H9 (cell line): Measurements from ENCODE around the gene GPN2. TPM values are rescaled to one million over a fixed set of nuclear protein-coding genes. Genes with fewer than 3 reads are reported as not detected.

ENCODE experiments used
- DNase-seq: peaks from one replicate; pipeline ENCODE4 v3.0.0-alpha.2; 2017
- H2AFZ ChIP-seq: one replicate; pipeline ENCODE4 v1.6.1; 2013; ENCODE audit warnings: mild to moderate bottlenecking, low read length, control low read depth, moderate library complexity
- H2AK5ac ChIP-seq: 2 replicates; pipeline ENCODE4 v1.6.1; 2013; ENCODE audit warnings: low read length, control low read depth, mixed read lengths; ENCODE audit not compliant: insufficient read length
- H2BK120ac ChIP-seq: one replicate; pipeline ENCODE4 v1.6.1; 2013; ENCODE audit warnings: low read depth, mild to moderate bottlenecking, low read length, control low read depth, inconsistent platforms; ENCODE audit not compliant: poor library complexity, severe bottlenecking
- H2BK12ac ChIP-seq: 2 replicates; pipeline ENCODE4 v1.6.1; 2013; ENCODE audit warnings: low read length, control low read depth, mixed read lengths, low read depth; ENCODE audit not compliant: insufficient read length
- H2BK15ac ChIP-seq: 2 replicates; pipeline ENCODE4 v1.6.1; 2013; ENCODE audit warnings: low read depth, low read length, control low read depth
- H2BK20ac ChIP-seq: one replicate; pipeline ENCODE4 v1.6.1; 2013; ENCODE audit warnings: low read depth, mild to moderate bottlenecking, low read length, control low read depth, inconsistent platforms; ENCODE audit not compliant: poor library complexity, severe bottlenecking
- H2BK5ac ChIP-seq: 2 replicates; pipeline ENCODE4 v1.6.1; 2013; ENCODE audit warnings: low read length, control low read depth, mixed read lengths; ENCODE audit not compliant: insufficient read length
- H3K14ac ChIP-seq: 2 replicates; pipeline ENCODE4 v1.6.1; 2013; ENCODE audit warnings: low read length, control low read depth; ENCODE audit not compliant: insufficient read depth
- H3K18ac ChIP-seq: 2 replicates; pipeline ENCODE4 v1.6.1; 2013; ENCODE audit warnings: low read depth, mild to moderate bottlenecking, mixed read lengths, low read length, control low read depth; ENCODE audit not compliant: insufficient read length
- H3K23ac ChIP-seq: 2 replicates; pipeline ENCODE4 v1.6.1; 2013; ENCODE audit warnings: low read length, control low read depth, mixed read lengths, low read depth; ENCODE audit not compliant: insufficient read length
- H3K23me2 ChIP-seq: 2 replicates; pipeline ENCODE4 v1.6.1; 2013; ENCODE audit warnings: low read depth, mild to moderate bottlenecking, mixed read lengths, low read length, control low read depth; ENCODE audit not compliant: insufficient read length, poor library complexity, severe bottlenecking
- H3K27ac ChIP-seq: 2 replicates; pipeline ENCODE4 v1.5.1; 2013; ENCODE audit warnings: low read length, control low read depth, mixed read lengths, low read depth; ENCODE audit not compliant: insufficient read length
- H3K27me3 ChIP-seq: 2 replicates; pipeline ENCODE4 v1.6.1; 2013; ENCODE audit warnings: low read length, control low read depth, inconsistent platforms; ENCODE audit not compliant: insufficient read depth
- H3K4ac ChIP-seq: 2 replicates; pipeline ENCODE4 v1.6.1; 2013; ENCODE audit warnings: low read depth, mild to moderate bottlenecking, control low read depth, inconsistent platforms, low read length, moderate library complexity
- H3K4me1 ChIP-seq: 2 replicates; pipeline ENCODE4 v1.6.1; 2013; ENCODE audit warnings: low read length, control low read depth, inconsistent platforms; ENCODE audit not compliant: insufficient read depth
- H3K4me2 ChIP-seq: 2 replicates; pipeline ENCODE4 v1.6.1; 2013; ENCODE audit warnings: low read length, control low read depth, mixed read lengths; ENCODE audit not compliant: insufficient read length, insufficient read depth
- H3K56ac ChIP-seq: 2 replicates; pipeline ENCODE4 v1.6.1; 2013; ENCODE audit warnings: low read depth, mild to moderate bottlenecking, mixed read lengths, low read length, control low read depth; ENCODE audit not compliant: insufficient read length
- H3K79me1 ChIP-seq: 2 replicates; pipeline ENCODE4 v1.6.1; 2013; ENCODE audit warnings: low read depth, mild to moderate bottlenecking, moderate library complexity, low read length, control low read depth, inconsistent platforms; ENCODE audit not compliant: insufficient read depth, poor library complexity, severe bottlenecking
- H3K79me2 ChIP-seq: 2 replicates; pipeline ENCODE4 v1.6.1; 2013; ENCODE audit warnings: low read length, control low read depth, inconsistent platforms; ENCODE audit not compliant: insufficient read depth
- H3K9ac ChIP-seq: 2 replicates; pipeline ENCODE4 v1.6.1; 2013; ENCODE audit warnings: low read length, control low read depth, mixed read lengths; ENCODE audit not compliant: insufficient read length; ENCODE audit errors: extremely low read depth
- H3K9me3 ChIP-seq: one replicate; pipeline ENCODE4 v1.6.1; 2013; ENCODE audit warnings: low read depth, low read length, inconsistent platforms; ENCODE audit not compliant: control insufficient read depth
- H3T11ph ChIP-seq: one replicate; pipeline ENCODE4 v1.6.1; 2013; ENCODE audit warnings: mild to moderate bottlenecking, low read length, control low read depth, inconsistent platforms
- H4K20me1 ChIP-seq: one replicate; pipeline ENCODE4 v1.6.1; 2013; ENCODE audit not compliant: control insufficient read depth, insufficient read length, insufficient read depth
- H4K5ac ChIP-seq: 2 replicates; pipeline ENCODE4 v1.6.1; 2013; ENCODE audit warnings: low read depth, mild to moderate bottlenecking, mixed read lengths, low read length, control low read depth; ENCODE audit not compliant: insufficient read length
- H4K8ac ChIP-seq: replicated peaks from 2 replicates; pipeline ENCODE4 v1.6.1; 2013; ENCODE audit warnings: low read length, control low read depth, mixed read lengths, low read depth; ENCODE audit not compliant: insufficient read length
- H4K91ac ChIP-seq: 2 replicates; pipeline ENCODE4 v1.6.1; 2013; ENCODE audit warnings: low read depth, mild to moderate bottlenecking, moderate library complexity, mixed read lengths, low read length, control low read depth; ENCODE audit not compliant: insufficient read length
- H3K27ac Mint-ChIP-seq, 3 experiments: 2 replicates in 2 of 3; 3 replicates in 1 of 3; pipeline ENCODE4 v1.8.0; 2020 to 2021; ENCODE audit warnings: mixed read lengths in 3 of 3, mild to moderate bottlenecking in 1 of 3, moderate library complexity in 1 of 3
- H3K27me3 Mint-ChIP-seq: 2 replicates; pipeline ENCODE4 v1.8.0; 2021; ENCODE audit warnings: low read depth, mild to moderate bottlenecking, moderate library complexity, mixed read lengths
- H3K36me3 Mint-ChIP-seq, 3 experiments: 2 replicates in 2 of 3; 3 replicates in 1 of 3; pipeline ENCODE4 v1.8.0; 2020 to 2021; ENCODE audit warnings: low read depth in 3 of 3, mixed read lengths in 3 of 3; ENCODE audit not compliant: insufficient read depth in 1 of 3
- H3K4me1 Mint-ChIP-seq, 2 experiments: 2 replicates each; pipeline ENCODE4 v1.8.0; 2020; ENCODE audit warnings: mixed read lengths in 2 of 2
- H3K4me3 Mint-ChIP-seq, 2 experiments: 2 replicates in 1 of 2; 3 replicates in 1 of 2; pipeline ENCODE4 v1.8.0; 2020 to 2021; ENCODE audit warnings: mild to moderate bottlenecking in 2 of 2, mixed read lengths in 2 of 2, moderate library complexity in 1 of 2
- H3K9me3 Mint-ChIP-seq, 2 experiments: 2 replicates in 1 of 2; 3 replicates in 1 of 2; pipeline ENCODE4 v1.8.0; 2020; ENCODE audit warnings: mild to moderate bottlenecking in 2 of 2, mixed read lengths in 2 of 2, moderate library complexity in 1 of 2
- WGBS: extraction: QIAGEN DNeasy Blood & Tissue Kit; methylation state at CpG from one replicate; pipeline ENCODE4 v1.1.7; 2013; ENCODE audit warnings: missing lambda C conversion rate, low lambda C conversion rate, mixed read lengths; ENCODE audit not compliant: insufficient read length; ENCODE audit errors: extremely low coverage; 5-methylcytosine and 5-hydroxymethylcytosine counted together
- total RNA-seq: library from RNA; stranded (reverse); gene quantifications from 2 replicates; pipeline ENCODE4 v1.2.1, GENCODE V29; 2021
- TF ChIP-seq, protein P1 (sequence below): fragments of 200-600 bp; sonication (generic); conservative IDR thresholded peaks from 3 replicates; pipeline ENCODE4 v1.8.0; 2021; ENCODE audit warnings: antibody characterized with exemption, mild to moderate bottlenecking

GPN2 gene
- total RNA-seq, 1 experiment from 2014 or later, result 47.8 TPM

DNA sequence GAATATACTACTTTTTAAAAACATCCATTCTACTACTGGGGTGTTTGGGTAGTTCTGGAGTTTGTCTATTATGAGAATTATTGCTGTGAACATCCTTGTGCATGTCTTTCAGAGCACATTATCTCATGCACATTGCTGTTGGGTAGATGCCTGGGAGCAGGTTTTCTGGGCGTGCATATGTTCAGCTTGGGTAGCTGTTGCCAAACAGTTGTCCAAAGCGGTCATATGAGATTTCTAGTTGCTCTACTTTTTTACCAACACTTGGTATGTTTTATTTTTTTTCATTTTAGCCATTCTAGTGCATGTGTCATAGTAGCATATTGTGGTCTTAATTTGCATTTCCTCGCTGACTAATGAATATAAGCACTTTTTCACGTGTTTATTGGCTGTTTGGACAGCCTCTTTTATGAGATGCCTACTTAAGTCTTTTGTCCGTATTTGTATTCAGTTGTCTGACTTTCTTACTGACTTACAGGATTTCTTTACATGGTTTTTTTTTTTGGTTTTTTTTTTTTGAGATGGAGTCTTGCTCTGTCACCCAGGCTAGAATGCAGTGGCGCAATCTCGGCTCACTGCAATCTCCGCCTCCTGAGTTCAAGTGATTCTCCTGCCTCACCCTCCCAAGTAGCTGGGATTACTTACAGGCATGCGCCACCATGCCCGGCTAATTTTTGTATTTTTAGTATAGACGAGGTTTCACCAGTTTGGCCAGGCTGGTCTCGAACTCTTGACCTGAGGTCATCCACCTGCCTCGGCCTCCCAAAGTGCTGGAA is 45.5 kb downstream of the GPN2 start:
- H4K20me1 ChIP-seq, result no peaks in the 10 kb centered on the region
- Mint-ChIP-seq H3K27ac (no peak overlapping the region), H3K9me3 (no peaks in the 10 kb centered on the region), H3K36me3 (peaks cover 9 to 51% (median 23%) of the 10 kb centered on the region in 3 experiments; a peak in 6 of 7 replicates), H3K4me1 (no peaks in the 10 kb centered on the region), H3K4me3 (no peak overlapping the region), H3K27me3 (no peaks in the 10 kb centered on the region)
- no CpG with 5 or more reads among the region's 13 CpGs for WGBS
- H2BK12ac ChIP-seq, result no peak overlapping the region
- no peak overlapping the region for H2BK5ac ChIP-seq
- H3K18ac ChIP-seq, result no peak overlapping the region
- no peak for DNase-seq
- H3K79me2 ChIP-seq, result no peaks in the 10 kb centered on the region
- TF ChIP-seq, protein P1, sequence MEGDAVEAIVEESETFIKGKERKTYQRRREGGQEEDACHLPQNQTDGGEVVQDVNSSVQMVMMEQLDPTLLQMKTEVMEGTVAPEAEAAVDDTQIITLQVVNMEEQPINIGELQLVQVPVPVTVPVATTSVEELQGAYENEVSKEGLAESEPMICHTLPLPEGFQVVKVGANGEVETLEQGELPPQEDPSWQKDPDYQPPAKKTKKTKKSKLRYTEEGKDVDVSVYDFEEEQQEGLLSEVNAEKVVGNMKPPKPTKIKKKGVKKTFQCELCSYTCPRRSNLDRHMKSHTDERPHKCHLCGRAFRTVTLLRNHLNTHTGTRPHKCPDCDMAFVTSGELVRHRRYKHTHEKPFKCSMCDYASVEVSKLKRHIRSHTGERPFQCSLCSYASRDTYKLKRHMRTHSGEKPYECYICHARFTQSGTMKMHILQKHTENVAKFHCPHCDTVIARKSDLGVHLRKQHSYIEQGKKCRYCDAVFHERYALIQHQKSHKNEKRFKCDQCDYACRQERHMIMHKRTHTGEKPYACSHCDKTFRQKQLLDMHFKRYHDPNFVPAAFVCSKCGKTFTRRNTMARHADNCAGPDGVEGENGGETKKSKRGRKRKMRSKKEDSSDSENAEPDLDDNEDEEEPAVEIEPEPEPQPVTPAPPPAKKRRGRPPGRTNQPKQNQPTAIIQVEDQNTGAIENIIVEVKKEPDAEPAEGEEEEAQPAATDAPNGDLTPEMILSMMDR, result no peak
- no peak overlapping the region for H2BK15ac ChIP-seq
- H3K56ac ChIP-seq, result no peak overlapping the region
- H3K4ac ChIP-seq, result no peak overlapping the region
- no peak overlapping the region for H4K91ac ChIP-seq
- no peak overlapping the region for H3T11ph ChIP-seq
- no peak overlapping the region for H3K4me2 ChIP-seq
- H2BK120ac ChIP-seq, result no peak overlapping the region
- no peaks in the 10 kb centered on the region for H3K79me1 ChIP-seq
- H2AFZ ChIP-seq, result no peak overlapping the region
- no peak overlapping the region for H2BK20ac ChIP-seq
- no peak overlapping the region for H2AK5ac ChIP-seq
- no peak overlapping the region for H4K8ac ChIP-seq
- no peak overlapping the region for H3K23ac ChIP-seq
- H3K23me2 ChIP-seq, result no peaks in the 10 kb centered on the region
- H4K5ac ChIP-seq, result no peak overlapping the region
- H3K27me3 ChIP-seq, result no peaks in the 10 kb centered on the region
- no peak overlapping the region for H3K27ac ChIP-seq
- no peak overlapping the region for H3K9ac ChIP-seq
- no peak overlapping the region for H3K14ac ChIP-seq
- no peaks in the 10 kb centered on the region for H3K4me1 ChIP-seq
- no peaks in the 10 kb centered on the region for H3K9me3 ChIP-seq
